Measurements from ENCODE around the gene IL15. TPM values are rescaled to one million over a fixed set of nuclear protein-coding genes. Genes with fewer than 3 reads are reported as not detected.

The IL15 gene
- total and polyA plus RNA-seq, 4 donors, result 0.93 to 2.0 (median 1.5) TPM

DNA sequence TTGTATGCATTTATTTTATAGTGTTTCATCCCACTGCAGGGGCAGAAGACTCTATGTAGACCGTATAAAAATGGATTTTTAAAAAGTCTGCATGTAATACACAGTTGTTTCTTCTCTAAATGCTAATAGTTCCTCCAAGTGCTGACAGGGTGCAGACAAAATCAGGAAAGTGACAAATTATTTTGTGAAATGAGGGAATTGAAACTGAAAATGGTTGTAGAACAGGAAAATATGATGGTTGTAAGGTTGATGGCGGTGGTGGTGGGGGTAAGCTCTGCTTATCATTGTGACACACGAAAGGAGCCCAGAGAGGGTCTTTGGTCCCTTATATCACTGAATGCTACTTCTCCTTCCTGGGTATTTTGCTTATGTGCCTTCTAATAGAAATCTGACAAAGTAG lies 4.3 kb downstream of the IL15 start:
- Histone ChIP-seq H3K9ac (ENCODE audit: low read depth in 1 of 2, low read length in 2 of 2) (no peak overlapping the region), H3K4me3 (ENCODE audit: low read depth in 1 of 3, low read length in 3 of 3) (no peak overlapping the region), H3K27ac (ENCODE audit: low read depth in 1 of 2, low read length in 2 of 2) (no peak overlapping the region), H3K4me1 (ENCODE audit: control insufficient read depth in 4 of 4, insufficient read depth in 4 of 4, low read length in 3 of 4) (peaks cover 0 to 15% (median 7%) of the 10 kb centered on the region in 4 donors), H3K9me3 (ENCODE audit: control insufficient read depth in 4 of 4, low read length in 3 of 4) (no peaks in the 10 kb centered on the region), H3K27me3 (ENCODE audit: control insufficient read depth in 4 of 4, insufficient read depth in 4 of 4, low read length in 3 of 4) (no peaks in the 10 kb centered on the region), H3K36me3 (ENCODE audit: control insufficient read depth in 4 of 4, insufficient read depth in 3 of 4, low read depth in 1 of 4, low read length in 3 of 4) (peaks cover 0 to 1% (median 0%) of the 10 kb centered on the region in 4 donors)
- TF ChIP-seq, protein P1, sequence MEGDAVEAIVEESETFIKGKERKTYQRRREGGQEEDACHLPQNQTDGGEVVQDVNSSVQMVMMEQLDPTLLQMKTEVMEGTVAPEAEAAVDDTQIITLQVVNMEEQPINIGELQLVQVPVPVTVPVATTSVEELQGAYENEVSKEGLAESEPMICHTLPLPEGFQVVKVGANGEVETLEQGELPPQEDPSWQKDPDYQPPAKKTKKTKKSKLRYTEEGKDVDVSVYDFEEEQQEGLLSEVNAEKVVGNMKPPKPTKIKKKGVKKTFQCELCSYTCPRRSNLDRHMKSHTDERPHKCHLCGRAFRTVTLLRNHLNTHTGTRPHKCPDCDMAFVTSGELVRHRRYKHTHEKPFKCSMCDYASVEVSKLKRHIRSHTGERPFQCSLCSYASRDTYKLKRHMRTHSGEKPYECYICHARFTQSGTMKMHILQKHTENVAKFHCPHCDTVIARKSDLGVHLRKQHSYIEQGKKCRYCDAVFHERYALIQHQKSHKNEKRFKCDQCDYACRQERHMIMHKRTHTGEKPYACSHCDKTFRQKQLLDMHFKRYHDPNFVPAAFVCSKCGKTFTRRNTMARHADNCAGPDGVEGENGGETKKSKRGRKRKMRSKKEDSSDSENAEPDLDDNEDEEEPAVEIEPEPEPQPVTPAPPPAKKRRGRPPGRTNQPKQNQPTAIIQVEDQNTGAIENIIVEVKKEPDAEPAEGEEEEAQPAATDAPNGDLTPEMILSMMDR (IDR thresholded peaks at IDR 0.05; ENCODE audit: low read depth, low read length, missing input control), result no peak
- TF ChIP-seq HNF4A (conservative IDR thresholded peaks at IDR 0.05), result no peak
- TF ChIP-seq YY1 (IDR thresholded peaks at IDR 0.05), result no peak
- TF ChIP-seq RAD21 (IDR thresholded peaks at IDR 0.05), result no peak
- no peak for TF ChIP-seq GABPA (IDR thresholded peaks at IDR 0.05 in 1 of 2, conservative IDR thresholded peaks at IDR 0.05 in 1 of 2)
- no peak for TF ChIP-seq SP1 (IDR thresholded peaks at IDR 0.05)
- no peak for TF ChIP-seq NR2F2 (IDR thresholded peaks at IDR 0.05)
- WGBS, result 80% methylated on average over 3 of the region's 3 CpGs
- no peak for DNase-seq (ENCODE audit: low spot score)

DNA sequence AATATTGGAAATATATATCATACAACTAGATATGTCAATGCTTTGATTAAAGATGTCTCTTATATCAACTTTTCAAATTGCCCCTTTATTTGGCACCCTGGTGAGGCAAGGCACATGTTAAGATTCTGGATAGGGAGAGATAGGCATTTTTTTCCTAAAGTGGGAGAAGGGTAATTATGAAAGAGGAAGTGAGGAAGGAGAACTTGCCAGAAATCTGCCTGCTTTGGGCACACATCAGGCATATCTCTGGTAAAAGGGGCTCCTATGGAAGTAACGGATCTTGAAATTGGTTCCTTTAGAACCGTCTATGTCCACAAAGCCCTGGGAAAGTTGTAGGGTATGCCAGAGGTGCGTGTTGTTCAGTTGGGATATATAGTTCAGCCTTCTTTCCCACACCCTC lies 5.7 kb downstream of the IL15 start:
- 91% methylated on average over 3 of the region's 3 CpGs for WGBS
- Histone ChIP-seq H3K4me3 (ENCODE audit: low read depth in 1 of 3, low read length in 3 of 3) (no peak overlapping the region), H3K36me3 (ENCODE audit: control insufficient read depth in 4 of 4, insufficient read depth in 3 of 4, low read depth in 1 of 4, low read length in 3 of 4) (peaks cover 0 to 1% (median 0%) of the 10 kb centered on the region in 4 donors), H3K27ac (ENCODE audit: low read depth in 1 of 2, low read length in 2 of 2) (no peak overlapping the region), H3K27me3 (ENCODE audit: control insufficient read depth in 4 of 4, insufficient read depth in 4 of 4, low read length in 3 of 4) (no peaks in the 10 kb centered on the region), H3K9ac (ENCODE audit: low read depth in 1 of 2, low read length in 2 of 2) (no peak overlapping the region), H3K9me3 (ENCODE audit: control insufficient read depth in 4 of 4, low read length in 3 of 4) (no peaks in the 10 kb centered on the region), H3K4me1 (ENCODE audit: control insufficient read depth in 4 of 4, insufficient read depth in 4 of 4, low read length in 3 of 4) (peaks cover 0 to 8% (median 2%) of the 10 kb centered on the region in 4 donors)
- TF ChIP-seq, protein P2, sequence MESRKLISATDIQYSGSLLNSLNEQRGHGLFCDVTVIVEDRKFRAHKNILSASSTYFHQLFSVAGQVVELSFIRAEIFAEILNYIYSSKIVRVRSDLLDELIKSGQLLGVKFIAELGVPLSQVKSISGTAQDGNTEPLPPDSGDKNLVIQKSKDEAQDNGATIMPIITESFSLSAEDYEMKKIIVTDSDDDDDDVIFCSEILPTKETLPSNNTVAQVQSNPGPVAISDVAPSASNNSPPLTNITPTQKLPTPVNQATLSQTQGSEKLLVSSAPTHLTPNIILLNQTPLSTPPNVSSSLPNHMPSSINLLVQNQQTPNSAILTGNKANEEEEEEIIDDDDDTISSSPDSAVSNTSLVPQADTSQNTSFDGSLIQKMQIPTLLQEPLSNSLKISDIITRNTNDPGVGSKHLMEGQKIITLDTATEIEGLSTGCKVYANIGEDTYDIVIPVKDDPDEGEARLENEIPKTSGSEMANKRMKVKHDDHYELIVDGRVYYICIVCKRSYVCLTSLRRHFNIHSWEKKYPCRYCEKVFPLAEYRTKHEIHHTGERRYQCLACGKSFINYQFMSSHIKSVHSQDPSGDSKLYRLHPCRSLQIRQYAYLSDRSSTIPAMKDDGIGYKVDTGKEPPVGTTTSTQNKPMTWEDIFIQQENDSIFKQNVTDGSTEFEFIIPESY (IDR thresholded peaks at IDR 0.05), result no peak
- TF ChIP-seq NR2F2 (IDR thresholded peaks at IDR 0.05) (no peak), FOXA2 (IDR thresholded peaks at IDR 0.05) (no peak), HNF4A (conservative IDR thresholded peaks at IDR 0.05) (no peak), RXRA (IDR thresholded peaks at IDR 0.05) (no peak), EGR1 (IDR thresholded peaks at IDR 0.05; ENCODE audit: low read depth in 2 of 2) (no peak), SP1 (IDR thresholded peaks at IDR 0.05) (no peak), HNF4G (IDR thresholded peaks at IDR 0.05) (no peak), TAF1 (conservative IDR thresholded peaks at IDR 0.05) (no peak), GABPA (IDR thresholded peaks at IDR 0.05 in 1 of 2, conservative IDR thresholded peaks at IDR 0.05 in 1 of 2) (no peak)
- TF ChIP-seq, protein P3, sequence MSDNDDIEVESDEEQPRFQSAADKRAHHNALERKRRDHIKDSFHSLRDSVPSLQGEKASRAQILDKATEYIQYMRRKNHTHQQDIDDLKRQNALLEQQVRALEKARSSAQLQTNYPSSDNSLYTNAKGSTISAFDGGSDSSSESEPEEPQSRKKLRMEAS (IDR thresholded peaks at IDR 0.05), result no peak
- TF ChIP-seq, protein P4, sequence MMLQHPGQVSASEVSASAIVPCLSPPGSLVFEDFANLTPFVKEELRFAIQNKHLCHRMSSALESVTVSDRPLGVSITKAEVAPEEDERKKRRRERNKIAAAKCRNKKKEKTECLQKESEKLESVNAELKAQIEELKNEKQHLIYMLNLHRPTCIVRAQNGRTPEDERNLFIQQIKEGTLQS (IDR thresholded peaks at IDR 0.05), result no peak
- TF ChIP-seq, protein P1 (IDR thresholded peaks at IDR 0.05; ENCODE audit: low read depth, low read length, missing input control), result no peak
- DNase-seq (ENCODE audit: low spot score), result no peak
